Esophagus squamous epithelium (tissue), 4 donors: ENCODE data around the gene SBNO2.

Experiments
- POLR2A ChIP-seq, 4 donors: fragments of 450-650 bp; IDR thresholded peaks; one replicate each; pipeline ENCODE4 v1.6.1; 2017; ENCODE audit warnings: antibody characterized with exemption in 4 of 4, mild to moderate bottlenecking in 4 of 4, moderate library complexity in 3 of 4
- TF ChIP-seq, protein P1 (sequence below), 6 experiments: fragments of 450-650 bp in 4 of 6; fragments of 200-600 bp in 2 of 6; sonication (generic) in 2 of 6; IDR thresholded peaks; one replicate each; pipeline ENCODE4 v1.5.1; 2016 to 2019; ENCODE audit warnings: antibody characterized with exemption in 6 of 6, mild to moderate bottlenecking in 4 of 6, moderate library complexity in 4 of 6

- no peak for TF ChIP-seq POLR2A (IDR thresholded peaks at IDR 0.05)
- TF ChIP-seq, protein P1, sequence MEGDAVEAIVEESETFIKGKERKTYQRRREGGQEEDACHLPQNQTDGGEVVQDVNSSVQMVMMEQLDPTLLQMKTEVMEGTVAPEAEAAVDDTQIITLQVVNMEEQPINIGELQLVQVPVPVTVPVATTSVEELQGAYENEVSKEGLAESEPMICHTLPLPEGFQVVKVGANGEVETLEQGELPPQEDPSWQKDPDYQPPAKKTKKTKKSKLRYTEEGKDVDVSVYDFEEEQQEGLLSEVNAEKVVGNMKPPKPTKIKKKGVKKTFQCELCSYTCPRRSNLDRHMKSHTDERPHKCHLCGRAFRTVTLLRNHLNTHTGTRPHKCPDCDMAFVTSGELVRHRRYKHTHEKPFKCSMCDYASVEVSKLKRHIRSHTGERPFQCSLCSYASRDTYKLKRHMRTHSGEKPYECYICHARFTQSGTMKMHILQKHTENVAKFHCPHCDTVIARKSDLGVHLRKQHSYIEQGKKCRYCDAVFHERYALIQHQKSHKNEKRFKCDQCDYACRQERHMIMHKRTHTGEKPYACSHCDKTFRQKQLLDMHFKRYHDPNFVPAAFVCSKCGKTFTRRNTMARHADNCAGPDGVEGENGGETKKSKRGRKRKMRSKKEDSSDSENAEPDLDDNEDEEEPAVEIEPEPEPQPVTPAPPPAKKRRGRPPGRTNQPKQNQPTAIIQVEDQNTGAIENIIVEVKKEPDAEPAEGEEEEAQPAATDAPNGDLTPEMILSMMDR (IDR thresholded peaks at IDR 0.05) = no peak
These were observed 66.3 kb downstream of the SBNO2 start for GRCh38 chr19:1107661-1108261.
